ENCODE results near the gene AFF2. TPM values are rescaled to one million over a fixed set of nuclear protein-coding genes. Genes with fewer than 3 reads are reported as not detected.

AFF2 gene
- total RNA-seq, 3 donors from 2014 or later (not counting 1 experiment from before 2014, with no cell fraction given) = 0.24 to 4.8 (median 0.79) TPM

DNA sequence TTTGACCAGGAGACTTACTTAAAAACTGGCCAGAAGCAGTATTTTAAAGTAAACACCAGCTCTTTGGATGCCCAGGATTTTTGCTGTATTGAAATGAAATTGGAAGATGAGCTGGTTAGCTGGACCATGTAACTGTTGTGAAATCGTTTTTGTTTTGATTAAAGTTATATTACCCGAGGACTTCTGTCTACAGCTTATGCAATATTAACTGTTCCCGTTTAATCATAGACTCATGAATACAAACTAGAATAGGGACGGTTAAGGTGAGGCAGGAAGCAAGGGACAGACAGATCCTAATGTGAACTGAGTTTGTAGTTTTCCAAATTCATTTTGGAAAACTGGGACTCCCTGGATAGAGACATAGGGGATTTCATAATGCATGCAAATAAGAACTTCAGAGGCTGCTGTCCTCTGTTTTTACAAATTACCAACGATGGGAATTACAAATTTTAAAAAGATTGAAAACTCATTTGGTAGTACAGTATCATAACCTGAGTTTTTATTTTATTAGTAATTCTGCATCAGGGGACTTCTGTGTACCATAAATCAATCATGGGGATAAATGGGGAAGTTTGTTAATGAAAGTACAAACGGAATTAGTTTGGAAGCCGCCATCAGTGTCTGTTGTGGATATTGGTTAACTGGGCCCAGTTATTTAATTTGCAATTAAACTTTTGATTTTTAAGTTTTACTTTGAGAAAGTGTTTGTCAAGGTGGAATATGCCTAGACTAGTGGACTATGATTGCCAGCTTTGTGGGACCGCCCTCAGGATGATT, 304.4 kb downstream of the AFF2 start:
- no peak for ATAC-seq
- H3K36me3 ChIP-seq (ENCODE audit: control insufficient read depth, insufficient read depth, low read length) = no peaks in the 10 kb centered on the region
- no peaks in the 10 kb centered on the region for H3K9me3 Mint-ChIP-seq

DNA sequence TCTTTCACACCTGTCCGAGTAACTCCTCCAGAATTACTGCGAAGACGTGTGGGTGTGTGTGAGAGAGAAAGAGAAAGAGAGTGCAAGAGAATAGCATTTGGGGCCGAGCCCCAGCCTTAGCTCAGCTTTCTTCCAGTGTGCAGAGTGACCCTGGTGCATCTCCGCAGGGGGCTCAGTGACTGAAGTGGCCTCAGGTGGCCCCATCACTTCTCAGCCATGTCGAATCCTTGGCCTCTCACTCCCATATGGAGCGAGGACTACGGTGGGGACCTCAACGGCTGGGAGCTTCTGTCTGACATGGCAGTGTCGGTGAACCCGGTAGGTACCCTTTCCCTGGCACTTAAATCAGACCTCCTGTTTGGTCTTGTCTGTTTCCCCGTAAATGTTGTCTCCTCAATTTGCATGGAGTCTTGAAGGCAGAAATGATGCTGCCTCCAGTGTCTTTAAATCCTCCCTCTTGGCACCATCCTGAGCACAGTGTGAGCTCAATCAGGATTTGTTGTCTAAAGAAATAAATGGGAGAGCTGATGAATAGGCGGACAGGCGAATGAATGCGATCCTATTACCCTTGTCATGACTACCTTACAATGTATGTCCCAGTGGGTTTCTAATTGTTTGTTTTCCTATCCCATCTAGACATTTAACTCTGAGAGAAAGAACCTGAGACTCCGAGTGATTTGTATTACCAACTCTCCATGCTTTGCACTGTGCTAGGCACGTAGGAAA, 305.9 kb downstream of the AFF2 start:
- no peaks in the 10 kb centered on the region for H3K9me3 Mint-ChIP-seq
- DNase-seq = no peak
- no peak overlapping the region for H3K4me3 Mint-ChIP-seq
- H3K27ac Mint-ChIP-seq = no peak overlapping the region
- Histone ChIP-seq H3K9me3 (ENCODE audit: control insufficient read depth, insufficient read depth, low read length) (no peaks in the 10 kb centered on the region), H3K4me1 (ENCODE audit: control insufficient read depth, insufficient read depth, low read length) (no peaks in the 10 kb centered on the region), H3K36me3 (ENCODE audit: control insufficient read depth, insufficient read depth, low read length) (no peaks in the 10 kb centered on the region), H3K27me3 (ENCODE audit: control insufficient read depth, insufficient read depth, low read length) (no peaks in the 10 kb centered on the region), H3K27ac (ENCODE audit: low read length) (no peak overlapping the region), H3K4me3 (ENCODE audit: low read length) (no peak overlapping the region)
- H3K27me3 Mint-ChIP-seq (ENCODE audit: low read depth in 2 of 2) = no peaks in the 10 kb centered on the region
- TF ChIP-seq, protein P1, sequence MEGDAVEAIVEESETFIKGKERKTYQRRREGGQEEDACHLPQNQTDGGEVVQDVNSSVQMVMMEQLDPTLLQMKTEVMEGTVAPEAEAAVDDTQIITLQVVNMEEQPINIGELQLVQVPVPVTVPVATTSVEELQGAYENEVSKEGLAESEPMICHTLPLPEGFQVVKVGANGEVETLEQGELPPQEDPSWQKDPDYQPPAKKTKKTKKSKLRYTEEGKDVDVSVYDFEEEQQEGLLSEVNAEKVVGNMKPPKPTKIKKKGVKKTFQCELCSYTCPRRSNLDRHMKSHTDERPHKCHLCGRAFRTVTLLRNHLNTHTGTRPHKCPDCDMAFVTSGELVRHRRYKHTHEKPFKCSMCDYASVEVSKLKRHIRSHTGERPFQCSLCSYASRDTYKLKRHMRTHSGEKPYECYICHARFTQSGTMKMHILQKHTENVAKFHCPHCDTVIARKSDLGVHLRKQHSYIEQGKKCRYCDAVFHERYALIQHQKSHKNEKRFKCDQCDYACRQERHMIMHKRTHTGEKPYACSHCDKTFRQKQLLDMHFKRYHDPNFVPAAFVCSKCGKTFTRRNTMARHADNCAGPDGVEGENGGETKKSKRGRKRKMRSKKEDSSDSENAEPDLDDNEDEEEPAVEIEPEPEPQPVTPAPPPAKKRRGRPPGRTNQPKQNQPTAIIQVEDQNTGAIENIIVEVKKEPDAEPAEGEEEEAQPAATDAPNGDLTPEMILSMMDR (IDR thresholded peaks at IDR 0.05) = no peak
- ATAC-seq = no peak
- H3K36me3 Mint-ChIP-seq = no peaks in the 10 kb centered on the region
- intact Hi-C loops (cut with micrococcal nuclease) = no loop called here
- WGBS (ENCODE audit: insufficient coverage) = 83% methylated on average over 12 of the region's 17 CpGs
- H3K4me1 Mint-ChIP-seq = no peaks in the 10 kb centered on the region

More for the DNA sequence above, 304.4 kb downstream of the AFF2 start:
- Mint-ChIP-seq H3K27me3 (ENCODE audit: low read depth in 2 of 2) (peaks cover 0 to 5% of the 10 kb centered on the region in 2 donors), H3K4me3 (no peak overlapping the region), H3K27ac (no peak overlapping the region), H3K4me1 (no peaks in the 10 kb centered on the region), H3K36me3 (no peaks in the 10 kb centered on the region)
- H3K4me1 ChIP-seq (ENCODE audit: control insufficient read depth, insufficient read depth, low read length) = no peaks in the 10 kb centered on the region
- H3K27me3 ChIP-seq (ENCODE audit: control insufficient read depth, insufficient read depth, low read length) = no peaks in the 10 kb centered on the region
- H3K4me3 ChIP-seq (ENCODE audit: low read length) = no peak overlapping the region
- H3K27ac ChIP-seq (ENCODE audit: low read length) = no peak overlapping the region
- TF ChIP-seq, protein P1 (IDR thresholded peaks at IDR 0.05) = no peak
- no peaks in the 10 kb centered on the region for H3K9me3 ChIP-seq (ENCODE audit: control insufficient read depth, insufficient read depth, low read length)
- intact Hi-C loops (cut with micrococcal nuclease) = no loop called here
- no peak for DNase-seq
- 57% methylated on average over 2 of the region's 8 CpGs for WGBS (ENCODE audit: insufficient coverage)

DNA sequence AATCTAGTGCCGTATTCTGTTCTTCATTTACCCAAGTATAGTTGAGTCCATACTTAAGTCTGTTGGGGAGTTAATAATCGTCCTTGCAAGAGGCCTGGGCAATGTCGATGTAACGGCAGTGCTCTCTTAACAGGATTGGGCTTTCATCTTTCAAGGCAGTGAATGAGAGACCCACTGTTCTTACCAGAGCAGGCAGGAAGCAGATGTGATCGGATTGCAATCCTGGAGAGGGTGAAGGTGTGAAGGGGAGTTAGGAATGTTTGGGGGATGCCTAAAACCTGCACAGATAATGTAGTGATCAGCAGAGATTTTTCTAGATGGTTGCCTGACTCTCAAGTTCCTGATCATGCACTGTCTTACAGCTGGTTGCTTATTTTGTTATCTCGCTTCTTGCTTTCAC, 308.4 kb downstream of the AFF2 start:
- Mint-ChIP-seq H3K4me3 (no peak overlapping the region), H3K27ac (no peak overlapping the region), H3K36me3 (no peaks in the 10 kb centered on the region), H3K4me1 (no peaks in the 10 kb centered on the region), H3K27me3 (ENCODE audit: low read depth in 2 of 2) (no peaks in the 10 kb centered on the region), H3K9me3 (no peaks in the 10 kb centered on the region)
- no peaks in the 10 kb centered on the region for H3K4me1 ChIP-seq (ENCODE audit: control insufficient read depth, insufficient read depth, low read length)
- ATAC-seq (no peak), DNase-seq (no peak)
- intact Hi-C loops (cut with micrococcal nuclease) = no loop called here
- TF ChIP-seq, protein P1 (IDR thresholded peaks at IDR 0.05) = no peak
- WGBS (ENCODE audit: insufficient coverage) = 79% methylated on average over 5 of the region's 6 CpGs
- H3K27me3 ChIP-seq (ENCODE audit: control insufficient read depth, insufficient read depth, low read length) = no peaks in the 10 kb centered on the region
- no peaks in the 10 kb centered on the region for H3K9me3 ChIP-seq (ENCODE audit: control insufficient read depth, insufficient read depth, low read length)
- no peak overlapping the region for H3K27ac ChIP-seq (ENCODE audit: low read length)
- H3K4me3 ChIP-seq (ENCODE audit: low read length) = no peak overlapping the region
- no peaks in the 10 kb centered on the region for H3K36me3 ChIP-seq (ENCODE audit: control insufficient read depth, insufficient read depth, low read length)
